HG03571 (cell line): ENCODE measurements around the gene ZNF735.
"Not testable (repeated sequence)": the region's sequence is repeated elsewhere in the genome, so short reads cannot be mapped to it uniquely, and the experiment has no call there.

ENCODE experiments used
- ATAC-seq: cut with Tn5 transposase; IDR thresholded peaks from one replicate; pipeline ENCODE4 v1.9.1; 2021; ENCODE audit not compliant: unreplicated experiment

The ZNF735 gene

DNA sequence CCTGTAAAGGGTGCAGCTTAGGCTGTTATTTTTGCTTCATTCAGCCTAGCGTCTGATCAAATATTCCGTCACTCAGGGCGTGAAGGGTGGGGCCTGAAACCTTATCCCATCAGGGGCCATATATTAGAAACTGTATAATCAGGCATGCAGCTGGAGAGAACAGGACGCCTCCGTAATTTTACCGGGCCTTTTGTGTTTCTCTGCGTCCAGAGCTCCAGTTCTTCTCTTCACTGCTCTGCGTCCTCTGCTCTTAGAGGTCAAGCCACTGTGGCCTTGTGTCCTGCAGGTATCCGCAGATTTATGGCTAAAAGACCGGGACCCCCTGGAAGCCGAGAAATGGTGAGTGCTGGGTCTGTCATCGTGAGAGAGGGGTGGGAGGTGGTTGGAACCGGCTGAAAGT is at the start of gene ZNF735:
ZNF735 (plus strand) TSS at position 301 of the 400 bp plus-strand sequence; CDS start at position 301, 0 bp downstream.
- no peak for ATAC-seq

- ATAC-seq, result not testable (repeated sequence)
These were observed 36.0 kb upstream of the ZNF735 start for GRCh38 chr7:64170974-64171373.

DNA sequence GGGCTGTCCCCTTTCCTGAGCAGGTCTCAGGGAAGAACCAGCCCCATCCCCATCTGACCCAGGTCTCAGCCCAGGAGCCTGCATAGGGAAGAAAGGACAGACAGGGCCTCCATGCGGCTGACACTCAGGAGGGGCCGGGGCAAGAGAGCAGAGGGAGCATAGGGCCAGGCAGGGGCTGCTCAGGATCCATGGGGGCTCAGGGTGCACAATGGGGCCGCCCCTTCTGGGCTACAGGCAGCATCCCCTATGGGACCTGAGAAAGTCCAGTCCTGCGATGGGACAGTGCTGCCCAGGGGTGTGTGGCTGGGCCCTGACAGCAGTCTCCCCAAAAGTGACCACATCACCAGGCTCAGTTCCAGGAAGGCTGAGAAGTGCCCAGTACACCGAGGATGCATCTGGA is 32.7 kb upstream of the ZNF735 start:
- no peak for ATAC-seq

GRCh38 chr7:64174941-64175340 is 32.1 kb upstream of the ZNF735 start:
- no peak for ATAC-seq

- no peak for ATAC-seq
These were observed 26.0 kb upstream of the ZNF735 start for GRCh38 chr7:64180989-64181388.

DNA sequence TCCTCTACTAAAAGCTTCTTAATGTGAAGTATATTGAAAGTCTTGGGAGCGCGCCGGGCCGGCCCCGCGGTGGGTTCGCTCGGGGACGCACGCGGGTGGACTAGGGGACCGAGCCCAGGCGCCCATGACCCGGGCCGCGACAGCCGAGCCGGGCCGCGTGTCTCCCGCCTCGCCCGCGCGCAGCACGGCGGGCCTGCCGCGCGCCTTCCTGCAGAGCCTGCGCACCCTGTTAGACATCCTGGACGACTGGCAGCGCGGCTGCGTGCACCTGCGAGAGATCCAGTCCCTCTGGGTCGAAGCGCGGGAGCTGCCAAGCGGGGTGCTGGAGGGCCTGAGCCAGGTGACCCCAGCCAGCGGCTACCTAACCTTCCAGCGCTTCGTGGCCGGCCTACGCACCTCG is 25.4 kb upstream of the ZNF735 start:
- ATAC-seq, result no peak

DNA sequence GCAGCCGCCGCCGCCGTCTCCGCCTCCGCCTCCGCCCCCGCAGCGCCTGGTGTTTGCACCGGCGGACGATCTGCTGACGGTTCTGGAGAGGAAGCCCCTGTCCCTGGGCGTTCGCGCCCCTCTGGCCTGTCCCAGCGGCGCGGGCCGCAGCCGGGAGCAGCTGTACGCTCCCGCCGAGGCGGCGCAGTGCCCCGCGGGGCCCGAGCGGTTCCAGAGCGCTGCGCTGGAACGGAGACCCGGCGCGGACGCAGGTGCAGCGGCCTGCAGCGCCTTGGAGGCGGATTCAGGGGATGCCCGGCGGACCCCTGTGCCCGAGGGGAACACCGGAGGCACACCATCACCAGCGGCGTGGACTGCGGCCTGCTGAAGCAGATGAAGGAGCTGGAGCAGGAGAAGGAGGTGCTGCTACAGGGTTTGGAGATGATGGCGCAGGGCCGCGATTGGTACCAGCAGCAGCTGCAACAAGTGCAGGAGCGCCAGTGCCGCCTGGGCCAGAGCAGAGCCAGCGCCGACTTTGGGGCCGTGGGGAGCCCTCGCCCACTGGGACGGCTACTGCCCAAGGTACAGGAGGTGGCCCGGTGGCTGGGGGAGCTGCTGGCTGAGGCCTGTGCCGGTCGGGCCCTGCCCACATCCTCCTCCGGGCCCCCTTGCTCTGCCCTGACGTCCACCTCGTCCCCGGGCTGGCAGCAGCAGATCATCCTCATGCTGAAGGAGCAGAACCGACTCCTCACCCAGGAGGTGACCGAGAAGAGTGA is 24.8 kb upstream of the ZNF735 start:
- no peak for ATAC-seq

DNA sequence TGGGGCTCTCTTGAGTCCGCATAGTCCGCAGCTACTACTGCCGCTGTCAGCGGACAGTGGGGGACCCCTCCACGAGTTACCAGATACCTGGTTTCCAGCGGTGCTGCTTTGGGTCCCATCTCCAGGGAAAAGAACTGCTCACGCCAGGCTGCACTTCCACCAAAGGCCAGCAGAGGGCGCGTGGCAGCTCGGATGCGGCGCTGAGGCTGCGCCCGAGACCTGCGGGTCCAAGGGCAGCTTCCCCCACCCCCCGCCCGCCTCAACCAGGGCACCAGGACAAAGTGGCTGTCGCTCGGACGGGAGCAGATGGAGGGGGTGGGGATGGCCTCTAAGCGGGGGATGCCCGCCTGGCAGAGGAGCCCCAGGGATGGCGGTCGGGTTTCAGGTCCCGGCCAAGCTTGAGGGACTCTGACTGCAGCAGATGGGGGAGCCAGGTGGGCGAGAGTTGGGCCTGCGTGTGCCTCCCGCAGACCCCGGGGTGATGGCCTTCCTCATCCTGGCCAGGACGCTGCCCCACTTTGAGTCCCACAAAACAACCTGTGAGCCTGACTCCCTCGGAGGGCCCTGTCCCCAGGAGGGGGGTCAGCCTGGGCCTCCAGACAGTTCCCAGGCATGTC is 23.8 kb upstream of the ZNF735 start:
- no peak for ATAC-seq

DNA sequence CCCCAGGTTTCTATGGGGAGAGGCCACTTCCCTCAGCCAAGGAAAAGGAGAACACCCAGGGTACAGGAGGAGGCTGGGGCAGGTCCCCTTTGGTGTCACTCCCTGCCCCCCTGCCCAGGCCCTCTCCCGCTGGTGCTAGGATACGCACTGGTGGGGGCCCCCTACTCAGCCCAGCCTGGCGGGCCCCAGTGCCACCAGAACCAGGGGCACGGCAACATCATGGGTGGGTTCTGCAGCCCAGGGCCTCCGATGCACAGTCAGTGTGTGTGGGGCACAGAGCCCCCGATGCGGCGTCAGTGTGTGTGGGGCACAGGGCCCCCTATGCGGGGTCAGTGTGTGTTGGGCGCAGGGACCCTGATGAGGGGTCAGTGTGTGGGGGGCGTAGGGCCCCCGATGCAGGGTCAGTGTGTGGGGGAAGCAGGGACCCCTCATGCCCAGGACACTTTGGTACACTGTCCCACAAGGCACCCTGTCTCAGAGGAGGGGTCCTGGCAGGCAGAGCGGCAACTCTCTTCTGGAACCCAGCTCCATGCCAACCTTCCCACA is 23.1 kb upstream of the ZNF735 start:
- ATAC-seq, result no peak

DNA sequence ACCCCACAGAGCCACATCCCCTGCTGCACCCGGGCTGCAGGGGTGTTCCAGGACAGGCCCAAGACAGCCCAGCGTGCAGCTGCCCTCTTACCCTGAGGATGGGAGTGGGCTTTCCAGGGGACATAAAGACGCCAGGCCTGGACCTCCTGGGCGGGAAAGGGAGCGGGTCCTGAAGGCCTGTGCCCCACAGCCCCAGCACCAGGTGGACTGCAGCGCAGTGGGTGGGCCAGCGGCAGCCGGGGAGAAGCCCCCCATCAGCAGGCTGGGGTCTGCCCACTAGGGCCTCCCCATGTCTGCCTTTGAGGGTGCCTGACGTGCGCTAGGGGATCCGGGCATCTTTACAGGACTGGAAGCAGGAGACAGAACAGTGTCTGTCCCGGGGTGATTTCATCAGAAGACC is 22.6 kb upstream of the ZNF735 start:
- no peak for ATAC-seq

DNA sequence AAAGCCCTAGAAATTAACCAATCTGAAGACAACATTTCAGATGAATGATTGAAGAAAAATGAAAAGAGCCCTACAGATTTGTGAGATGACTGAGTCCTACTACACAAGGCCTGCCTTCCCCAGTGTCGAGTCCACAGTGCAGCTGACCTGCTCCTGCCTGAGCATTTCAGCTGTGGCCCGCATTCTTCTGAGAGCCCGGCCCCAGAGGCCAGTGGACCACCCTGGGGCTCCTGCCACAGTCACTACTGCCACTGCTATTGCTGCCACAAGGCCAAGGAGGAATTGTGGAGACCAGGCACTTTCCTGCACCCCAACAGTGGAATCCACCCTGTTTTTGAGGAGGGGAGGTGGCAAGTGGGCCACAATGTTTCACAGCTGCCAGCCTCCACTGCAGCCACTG is 19.6 kb upstream of the ZNF735 start:
- no peak for ATAC-seq

DNA sequence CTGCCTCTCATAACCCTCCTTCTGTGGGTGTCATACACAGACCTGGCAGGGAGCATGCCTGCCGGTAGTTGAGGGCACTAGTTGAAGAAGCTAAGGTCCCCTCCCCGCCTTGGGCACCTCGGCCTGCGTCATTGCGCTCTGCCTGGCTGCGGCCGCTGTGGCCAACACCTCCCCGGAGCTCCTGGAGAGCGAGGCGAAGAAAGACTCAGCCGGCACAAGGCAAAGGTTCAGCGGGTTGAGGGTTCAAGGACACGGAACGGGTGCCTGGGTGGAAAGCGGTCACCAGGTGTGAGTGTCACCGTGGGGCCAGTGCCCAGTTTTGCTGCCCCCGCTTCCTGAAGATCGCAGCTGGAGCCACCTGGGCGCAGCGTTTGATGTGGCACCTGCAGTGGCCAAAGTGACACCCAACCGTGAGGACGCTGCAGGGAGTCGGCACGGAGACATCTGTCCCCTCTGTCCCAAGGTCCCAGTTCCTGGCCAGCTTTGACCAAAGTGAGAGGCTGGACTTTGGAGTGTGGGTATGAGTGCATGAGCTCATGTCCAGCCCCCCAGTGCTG is 14.8 kb upstream of the ZNF735 start:
- no peak for ATAC-seq

DNA sequence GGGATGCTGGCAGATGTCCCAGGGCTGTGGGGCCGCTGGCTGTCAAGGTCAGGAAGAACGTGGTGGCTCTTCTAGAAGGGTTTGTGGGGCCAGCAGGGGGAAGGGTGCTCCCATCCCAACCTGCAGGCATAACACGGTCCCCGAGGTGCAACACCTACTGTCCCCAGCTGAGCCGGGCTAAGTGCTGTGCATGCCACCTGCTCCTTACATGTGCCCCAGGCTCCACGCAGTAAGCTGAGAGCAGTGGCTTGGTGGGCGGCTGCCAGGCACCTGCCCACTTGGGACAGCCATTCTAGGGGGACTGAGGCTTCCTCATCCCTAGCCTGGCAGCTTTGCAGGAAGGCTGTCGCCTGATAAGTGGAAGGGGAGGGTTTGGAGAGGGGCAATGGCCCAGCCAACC is 14.2 kb upstream of the ZNF735 start:
- no peak for ATAC-seq

DNA sequence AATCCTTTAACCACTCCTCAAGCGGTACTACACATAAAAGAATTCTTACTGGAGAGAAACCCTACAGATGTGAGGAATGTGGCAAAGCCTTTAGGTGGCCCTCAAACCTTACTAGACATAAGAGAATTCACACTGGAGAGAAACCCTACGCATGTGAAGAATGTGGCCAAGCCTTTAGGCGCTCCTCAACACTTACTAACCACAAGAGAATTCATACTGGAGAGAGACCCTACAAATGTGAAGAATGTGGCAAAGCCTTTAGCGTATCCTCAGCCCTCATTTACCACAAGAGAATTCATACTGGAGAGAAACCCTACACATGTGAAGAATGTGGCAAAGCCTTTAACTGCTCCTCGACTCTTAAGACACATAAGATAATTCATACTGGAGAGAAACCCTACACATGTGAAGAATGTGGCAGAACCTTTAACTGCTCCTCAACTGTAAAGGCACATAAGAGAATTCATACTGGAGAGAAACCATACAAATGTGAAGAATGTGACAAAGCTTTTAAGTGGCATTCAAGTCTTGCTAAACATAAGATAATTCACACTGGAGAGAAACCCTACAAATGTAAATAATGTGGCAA is 12.8 kb downstream of the ZNF735 start:
- ATAC-seq, result not testable (repeated sequence)

GRCh38 chr7:64223366-64223765 is 16.4 kb downstream of the ZNF735 start:
- no peak for ATAC-seq

DNA sequence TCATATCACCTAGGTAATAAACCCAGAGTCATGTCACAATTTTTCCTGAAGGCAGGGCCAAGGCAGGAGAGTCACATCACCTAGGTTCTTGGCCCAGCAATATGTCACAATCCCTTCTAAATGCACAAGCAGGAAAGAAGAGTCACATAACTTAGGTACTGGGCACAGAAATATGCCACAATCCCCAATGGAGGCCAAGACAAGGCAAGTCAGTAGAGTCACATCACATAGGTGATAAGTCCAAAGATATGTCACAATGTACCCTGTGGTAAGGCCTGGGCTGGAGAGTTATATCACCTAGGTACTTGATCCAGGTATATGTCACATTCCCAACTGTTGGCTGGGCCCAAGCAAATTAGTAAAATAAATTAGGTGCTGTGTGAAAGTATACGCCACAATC is 21.2 kb downstream of the ZNF735 start, which contains the start of gene ZNF679:
ZNF679 (plus strand) TSS at position 301 of the 400 bp plus-strand sequence. CDS start 20,644 bp downstream, outside the sequence.
- ATAC-seq, result not testable (repeated sequence)

- no peak for ATAC-seq
These were observed 59.4 kb downstream of the ZNF735 start for GRCh38 chr7:64266341-64266919.
